WTC11 (cell line): ENCODE measurements around the gene CADM2. TPM values are rescaled to one million over a fixed set of nuclear protein-coding genes. Genes with fewer than 3 reads are reported as not detected.

Source experiments
- microRNA-seq: library from miRNA; unstranded; fragments of <30 nt; microRNA quantifications from one replicate; pipeline ENCODE4 v1.2.0, GENCODE V29; 2022; ENCODE audit warnings: borderline number of aligned reads
- total RNA-seq: library from RNA; stranded (reverse); gene quantifications from 3 replicates; pipeline ENCODE4 v1.2.3, GENCODE V29; 2021

Gene CADM2
- total RNA-seq, 1 experiment from 2014 or later = 18.8 TPM

Small RNA genes within 50 kb of the gene (microRNA-seq; reads per million reads assigned to microRNA genes)
- not detected for gene MIR5688
